H54 (cell line): ENCODE measurements around the gene DUT.
A peak's percentile ranks its signal among the peaks of the same experiment; 100 is the strongest.

ENCODE experiments used
- DNase-seq: peaks from one replicate; pipeline ENCODE4 v3.0.0; 2011; ENCODE audit warnings: low spot score, mixed read lengths; ENCODE audit not compliant: insufficient read length
- FAIRE-seq: peaks from 3 replicates; lab custom pipeline; 2011; peaks lifted over from hg19 to GRCh38; lab: Jason Lieb, UNC
- POLR2A ChIP-seq: IDR thresholded peaks from 2 replicates; pipeline ENCODE4 v1.6.1; 2011; ENCODE audit warnings: low read depth, mild to moderate bottlenecking, low read length

Gene DUT

DNA sequence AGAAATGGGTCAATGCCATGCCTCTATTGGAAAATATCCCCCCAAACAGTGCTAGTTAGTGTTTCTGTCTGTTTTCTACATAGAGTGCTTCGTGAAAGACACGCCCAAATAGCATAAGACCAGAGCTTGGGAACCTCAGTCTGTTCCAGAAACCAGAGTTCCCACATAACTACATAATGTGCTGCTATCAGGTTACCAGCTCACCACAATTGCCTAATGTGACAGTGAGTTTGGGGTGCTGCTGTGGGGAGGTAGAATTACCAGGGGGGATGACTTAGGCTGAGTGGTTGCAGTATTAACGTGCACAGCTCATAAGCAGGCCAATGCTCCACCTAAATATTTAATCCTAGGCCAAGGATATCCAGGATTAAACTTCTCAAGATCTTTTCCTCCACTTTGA, 39.2 kb downstream of the DUT start:
- TF ChIP-seq POLR2A: no peak
- DNase-seq (no peak), FAIRE-seq (no peak)

DNA sequence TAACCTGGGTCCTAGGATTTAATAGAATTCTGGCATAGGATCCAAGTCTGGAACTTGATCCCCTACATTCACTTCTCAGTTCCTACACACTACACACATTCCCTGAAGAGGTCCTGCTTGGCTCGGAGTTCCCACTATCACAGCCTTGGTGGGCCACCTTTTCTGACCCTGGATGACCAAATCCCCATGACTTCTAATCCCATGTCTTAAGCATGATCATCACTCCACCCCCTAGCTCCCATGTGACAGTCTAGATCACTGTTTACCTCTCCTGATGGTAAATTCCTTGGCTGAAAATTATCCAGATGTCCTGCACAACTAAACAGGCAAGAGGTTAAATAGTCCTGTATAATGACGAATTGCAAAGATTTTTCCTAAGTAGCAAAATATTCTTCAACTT, 40.3 kb downstream of the DUT start:
- no peak for TF ChIP-seq POLR2A
- DNase-seq: no peak
- no peak for FAIRE-seq

DNA sequence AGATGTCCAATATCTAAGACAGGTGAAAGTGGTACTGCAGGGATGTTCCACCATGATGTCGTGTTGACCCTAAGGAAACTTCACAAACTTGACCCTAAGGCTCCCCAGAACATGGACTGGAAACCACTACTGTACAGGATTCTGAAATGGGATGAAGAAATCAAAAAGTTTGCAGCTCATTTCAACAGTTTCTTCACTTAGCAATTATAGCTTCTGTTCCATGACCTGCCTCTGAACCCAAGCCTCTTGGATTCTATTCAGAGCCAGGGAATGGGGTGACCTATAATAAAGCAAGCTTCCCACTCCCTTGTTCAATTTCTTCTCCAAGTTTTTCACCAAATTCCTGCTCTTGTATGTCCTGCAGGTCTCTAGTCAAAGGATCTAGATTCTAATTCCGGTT, 40.7 kb downstream of the DUT start:
- FAIRE-seq: no peak
- TF ChIP-seq POLR2A: no peak
- no peak for DNase-seq

DNA sequence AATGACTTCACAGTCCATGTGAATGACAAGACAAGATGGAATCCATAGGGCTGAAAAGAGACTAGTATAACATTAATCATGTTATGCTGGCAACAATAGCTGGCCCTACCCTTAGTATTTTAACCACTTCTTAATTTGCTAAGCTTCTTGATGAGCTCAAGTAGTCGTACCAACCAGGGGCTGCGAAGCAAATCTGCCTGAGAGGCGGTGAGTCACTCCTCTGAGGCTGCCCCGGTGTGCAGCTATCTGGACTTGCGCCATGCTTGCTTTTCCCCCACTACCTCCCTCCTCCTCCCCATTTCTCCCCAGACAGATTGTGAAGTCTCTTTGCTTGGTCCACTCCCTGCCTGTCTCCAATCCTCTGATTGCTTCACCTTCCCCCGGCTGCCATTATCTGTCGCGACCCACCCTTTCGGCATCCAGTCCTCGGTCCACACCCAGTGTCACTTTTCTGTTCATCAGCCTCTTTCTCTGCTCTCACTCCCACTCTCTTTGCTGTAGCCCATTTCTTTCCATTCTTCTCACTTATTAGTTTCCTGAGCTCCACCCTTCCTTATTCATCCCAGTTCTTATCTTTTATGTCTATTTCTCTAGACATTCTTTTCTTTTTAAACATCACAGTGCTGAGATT, 42.7 kb downstream of the DUT start:
- no peak for TF ChIP-seq POLR2A
- no peak for FAIRE-seq
- no peak for DNase-seq

DNA sequence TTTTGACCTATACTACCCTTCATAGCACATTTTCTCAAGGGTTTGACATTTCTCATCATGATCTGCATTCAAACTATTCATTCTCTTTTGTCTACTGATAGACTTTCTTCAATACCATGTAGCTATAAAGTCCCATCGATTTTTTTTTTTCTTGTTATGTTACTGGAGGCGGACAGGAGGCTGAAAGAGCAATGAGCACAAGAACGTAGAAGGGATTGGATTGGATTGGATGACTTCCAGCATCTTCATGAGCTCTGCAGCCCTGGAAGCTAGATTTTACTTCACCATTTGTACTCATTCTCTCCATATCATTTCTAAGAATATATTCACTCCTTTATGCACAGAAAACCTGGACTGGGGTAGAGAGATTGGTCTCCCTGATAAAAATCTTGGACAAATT, 43.2 kb downstream of the DUT start:
- FAIRE-seq (no peak), DNase-seq (no peak)
- TF ChIP-seq POLR2A: no peak

DNA sequence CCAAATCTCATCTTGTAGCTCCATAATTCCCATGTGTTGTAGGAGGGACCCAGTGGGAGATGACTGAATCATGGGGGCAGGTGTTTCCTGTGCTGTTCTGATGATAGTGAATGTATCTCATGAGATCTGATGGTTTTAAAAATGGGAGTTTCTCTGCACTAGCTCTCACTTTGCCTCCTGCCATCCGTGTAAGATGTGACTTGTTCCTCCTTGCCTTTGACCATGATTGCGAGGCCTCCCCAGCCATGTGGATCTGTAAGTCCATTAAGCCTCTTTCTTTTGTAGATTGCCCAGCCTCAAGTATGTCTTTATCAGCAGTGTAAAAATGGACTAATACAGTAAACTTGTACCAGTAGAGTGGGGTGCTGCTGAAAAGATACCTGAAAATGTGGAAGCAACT, 44.5 kb downstream of the DUT start:
- FAIRE-seq (no peak), DNase-seq (no peak)
- no peak for TF ChIP-seq POLR2A

DNA sequence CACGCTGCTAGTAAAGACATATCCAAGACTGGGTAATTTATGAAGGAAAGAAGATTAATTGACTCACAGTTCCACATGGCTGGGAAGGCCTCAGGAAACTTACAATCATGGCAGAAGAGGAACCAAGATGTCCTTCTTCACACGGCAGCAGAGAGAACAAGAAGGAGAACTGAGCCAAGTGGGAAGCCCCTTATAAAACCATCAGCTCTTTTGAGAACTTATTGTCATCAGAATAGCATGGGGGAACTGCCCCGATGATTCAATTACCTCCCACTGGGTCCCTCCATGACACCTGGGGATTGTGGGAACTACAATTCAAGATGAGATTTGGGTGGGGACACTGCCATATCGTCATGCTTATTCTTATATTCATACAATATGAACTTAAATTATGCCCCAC, 49.0 kb downstream of the DUT start:
- DNase-seq: no peak
- FAIRE-seq: no peak
- TF ChIP-seq POLR2A: no peak

DNA sequence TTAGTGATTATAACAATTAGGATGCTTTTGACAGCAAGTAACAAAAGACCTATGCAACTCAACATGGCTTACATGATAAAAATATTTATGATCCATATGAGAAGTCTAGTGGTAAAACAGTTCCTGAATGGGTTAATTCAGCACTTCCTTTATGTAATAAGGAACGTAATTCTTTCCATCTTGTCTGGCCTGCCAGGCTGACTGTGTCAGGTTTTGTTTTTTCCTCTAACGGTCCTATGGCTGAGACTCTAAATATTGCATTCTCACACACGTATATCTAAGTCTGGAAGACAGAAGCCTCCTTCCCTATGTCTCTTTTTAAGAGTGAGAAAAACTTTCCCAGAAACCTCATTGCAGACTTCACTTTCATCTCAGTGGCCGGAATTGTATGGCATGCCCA, 50.6 kb downstream of the DUT start:
- TF ChIP-seq POLR2A: no peak
- DNase-seq (no peak), FAIRE-seq (no peak)

DNA sequence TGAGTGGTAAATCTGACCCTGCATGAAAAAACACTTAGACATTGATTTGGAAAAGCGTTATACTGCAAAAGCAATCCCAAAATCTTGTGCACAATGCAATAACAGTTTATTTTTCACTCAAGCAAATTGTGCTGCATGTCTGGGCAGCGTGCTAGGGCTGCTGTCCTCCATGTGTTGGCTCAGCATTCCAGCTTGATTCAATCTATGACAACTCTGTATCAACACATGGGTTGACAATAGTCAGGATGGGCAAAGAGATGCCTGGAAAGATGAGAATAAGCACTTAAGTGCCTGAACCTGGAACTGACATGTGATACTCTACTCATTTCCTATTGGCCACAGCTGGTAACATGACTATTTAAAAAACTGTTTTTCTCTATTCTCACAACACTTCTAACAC, 51.8 kb downstream of the DUT start:
- FAIRE-seq (no peak), DNase-seq (no peak)
- TF ChIP-seq POLR2A: no peak

DNA sequence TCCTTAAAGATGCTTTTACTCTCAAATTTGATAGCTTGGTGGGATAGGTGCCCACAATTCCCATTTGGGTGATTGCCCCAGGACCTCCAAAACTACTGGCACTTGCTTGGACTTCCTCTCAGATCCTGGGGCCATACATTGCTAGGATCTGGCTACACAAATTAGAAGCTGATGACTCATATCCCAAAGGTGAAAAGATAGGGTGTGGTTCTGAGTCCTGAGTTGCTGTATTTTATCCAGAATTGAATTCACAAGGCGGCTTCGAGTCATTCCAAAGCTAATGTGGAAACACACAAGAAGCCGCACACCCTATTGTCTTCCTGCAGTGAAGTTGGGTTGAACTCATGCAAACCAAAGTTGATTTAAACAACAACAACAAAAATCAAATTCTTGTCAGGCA, 53.4 kb downstream of the DUT start:
- TF ChIP-seq POLR2A: no peak
- DNase-seq: no peak

DNA sequence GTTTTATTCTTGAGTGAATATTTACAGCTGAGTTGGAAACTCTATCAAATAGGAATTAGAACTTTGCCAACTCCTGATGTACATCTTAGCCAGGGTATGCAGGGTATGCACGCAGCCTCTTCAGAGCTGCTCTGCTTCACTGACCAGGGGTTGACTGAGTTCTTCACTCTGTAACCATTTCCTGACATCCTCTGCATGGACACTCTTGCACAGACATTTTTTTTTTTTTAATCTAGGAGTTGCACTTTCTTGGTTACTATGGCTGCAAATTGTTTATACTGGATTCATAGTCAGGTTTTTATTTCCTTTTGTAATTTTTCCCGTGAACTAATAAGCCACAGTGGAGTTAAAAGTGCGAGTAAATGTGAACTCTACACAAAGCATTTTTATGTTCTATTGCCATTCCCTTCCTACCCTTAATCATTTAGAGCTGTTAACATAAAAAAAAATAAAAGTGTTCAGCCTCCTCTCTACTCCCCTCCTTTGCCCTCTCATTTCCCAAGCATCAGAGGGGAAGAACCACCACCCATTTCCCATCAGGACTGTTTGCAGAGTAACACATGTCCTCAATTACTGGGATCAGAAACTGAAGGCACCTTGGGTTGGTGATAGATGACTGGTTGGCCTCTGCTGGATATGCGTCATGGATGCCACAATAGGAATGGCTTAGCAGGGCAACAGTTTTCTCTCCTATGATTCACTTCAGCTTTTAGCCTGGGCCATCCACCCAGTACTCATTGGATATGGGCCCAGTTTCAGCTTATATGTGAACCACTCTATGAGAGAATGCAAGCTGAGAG, 54.0 kb downstream of the DUT start:
- peak; percentile 62 for FAIRE-seq
- no peak for TF ChIP-seq POLR2A
- peak; percentile 56 for DNase-seq

More for the DNA sequence above, 53.4 kb downstream of the DUT start:
- FAIRE-seq: no peak

DNA sequence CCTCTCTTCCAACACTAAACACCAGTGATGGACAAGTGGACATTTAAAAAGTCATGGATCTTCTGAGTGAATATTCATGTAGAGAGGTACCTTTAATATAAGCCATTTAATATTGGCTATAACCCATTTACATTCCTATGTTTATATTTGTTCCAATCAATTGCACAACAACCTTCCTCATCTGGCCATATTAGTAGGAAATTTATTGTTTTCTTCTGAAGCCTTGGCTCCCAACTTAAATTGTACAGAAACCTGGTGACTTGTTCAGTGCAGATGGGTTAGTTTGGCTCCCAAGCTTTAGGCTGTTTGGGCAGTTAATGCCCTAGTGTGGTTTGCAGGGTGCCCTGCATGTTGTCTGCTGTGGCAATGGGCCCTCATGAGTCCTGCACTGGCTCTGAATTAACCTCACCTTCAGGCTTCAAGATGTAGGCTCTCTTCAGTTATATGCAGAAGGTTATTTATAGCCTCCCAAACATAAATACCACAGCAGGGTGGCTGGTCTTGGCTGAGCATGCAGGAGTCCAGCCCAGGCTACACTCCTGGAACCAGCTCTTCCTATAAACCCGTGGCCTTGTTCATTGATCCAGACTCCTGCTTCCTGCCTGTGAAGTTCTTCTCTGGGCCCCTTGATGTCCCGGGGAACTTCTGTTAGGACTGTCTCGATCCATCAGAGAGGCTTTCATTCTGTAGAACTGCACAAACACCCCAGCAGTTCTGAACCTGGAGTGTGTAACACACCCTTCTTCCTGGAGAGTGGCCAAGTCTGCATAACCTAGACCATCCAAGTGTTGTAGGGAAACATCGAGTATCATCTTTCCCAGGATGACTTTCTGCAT, 57.0 kb downstream of the DUT start:
- DNase-seq (no peak), FAIRE-seq (no peak)
- no peak for TF ChIP-seq POLR2A

DNA sequence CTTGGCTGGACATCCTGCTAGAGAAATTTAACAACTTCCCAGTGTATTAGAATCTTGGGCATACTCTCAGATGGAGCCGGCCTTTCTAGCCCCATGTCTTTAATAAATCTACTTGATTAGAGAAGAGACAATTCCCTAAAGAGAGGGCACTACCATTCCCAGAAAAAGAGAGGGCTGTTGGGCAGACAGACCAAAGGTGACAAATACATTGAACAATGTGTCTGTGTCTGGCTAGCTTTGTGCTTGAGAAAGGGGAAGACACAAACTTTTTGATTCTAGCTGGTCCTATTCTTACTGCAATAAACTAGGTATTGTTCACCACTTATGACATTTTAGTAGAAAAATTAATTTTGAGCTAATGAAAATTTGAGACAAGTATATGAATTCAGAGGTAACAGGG, 57.7 kb downstream of the DUT start:
- FAIRE-seq: no peak
- no peak for DNase-seq
- no peak for TF ChIP-seq POLR2A

DNA sequence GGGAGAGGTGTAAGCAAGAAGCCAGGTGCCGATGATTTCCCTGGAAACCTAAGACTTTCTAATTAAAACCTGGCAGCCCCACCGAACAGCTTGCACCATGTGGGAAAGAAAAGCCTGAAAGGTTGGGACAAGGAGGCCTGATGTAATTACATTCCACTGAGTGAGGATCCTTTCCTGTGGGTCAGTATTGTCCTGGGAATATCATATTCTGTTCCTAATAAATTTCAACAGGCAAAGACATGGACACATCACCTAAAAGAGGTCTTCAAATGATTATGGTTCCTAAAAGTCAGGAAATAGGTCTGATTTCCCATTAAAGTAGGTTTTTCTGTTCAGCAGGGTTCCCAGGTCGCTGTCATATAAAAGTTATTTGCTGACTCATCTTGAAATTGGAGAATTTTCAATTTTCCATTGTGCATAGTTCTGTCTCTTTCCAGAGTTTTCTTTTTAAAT, 58.5 kb downstream of the DUT start:
- no peak for DNase-seq
- no peak for TF ChIP-seq POLR2A
- no peak for FAIRE-seq
